ENCODE measurements around the gene GPR158.

Gene GPR158

DNA sequence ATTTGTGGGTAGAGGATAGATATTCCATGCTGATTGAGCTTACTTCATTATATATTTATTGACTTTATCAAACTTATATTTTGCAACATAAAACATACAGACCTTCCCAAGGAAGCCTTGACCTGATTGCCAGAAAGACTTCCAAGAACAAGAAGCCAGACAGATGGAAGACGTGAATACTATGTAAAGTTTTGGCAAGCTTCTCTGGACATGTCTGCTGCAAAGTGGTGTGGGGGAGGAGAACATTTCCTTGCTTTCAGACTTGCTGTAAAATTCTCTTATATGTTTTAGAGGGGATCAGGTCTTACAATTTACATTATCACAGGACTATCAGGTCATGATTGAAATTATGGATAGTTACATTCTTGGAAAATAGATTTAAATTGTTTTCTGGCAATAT, 23.4 kb downstream of the GPR158 start:
- H3K4me1 ChIP-seq (ENCODE audit: control insufficient read depth, insufficient read depth, low read length) = no peaks in the 10 kb centered on the region
- no peaks in the 10 kb centered on the region for H3K27me3 ChIP-seq (ENCODE audit: control insufficient read depth, insufficient read depth, low read length, poor library complexity, severe bottlenecking)
- H3K27ac ChIP-seq (ENCODE audit: insufficient read depth, low read depth, low read length, poor library complexity, severe bottlenecking) = no peak overlapping the region
- no peaks in the 10 kb centered on the region for H3K9me3 ChIP-seq (ENCODE audit: control insufficient read depth, low read length)
- H3K36me3 ChIP-seq (ENCODE audit: control insufficient read depth, insufficient read depth, low read length) = no peaks in the 10 kb centered on the region
- 92 to 100% methylated on average over 1 of the region's 1 CpG for WGBS, 2 experiments
- H3K4me3 ChIP-seq (ENCODE audit: insufficient read depth, low read depth, low read length) = no peak overlapping the region

DNA sequence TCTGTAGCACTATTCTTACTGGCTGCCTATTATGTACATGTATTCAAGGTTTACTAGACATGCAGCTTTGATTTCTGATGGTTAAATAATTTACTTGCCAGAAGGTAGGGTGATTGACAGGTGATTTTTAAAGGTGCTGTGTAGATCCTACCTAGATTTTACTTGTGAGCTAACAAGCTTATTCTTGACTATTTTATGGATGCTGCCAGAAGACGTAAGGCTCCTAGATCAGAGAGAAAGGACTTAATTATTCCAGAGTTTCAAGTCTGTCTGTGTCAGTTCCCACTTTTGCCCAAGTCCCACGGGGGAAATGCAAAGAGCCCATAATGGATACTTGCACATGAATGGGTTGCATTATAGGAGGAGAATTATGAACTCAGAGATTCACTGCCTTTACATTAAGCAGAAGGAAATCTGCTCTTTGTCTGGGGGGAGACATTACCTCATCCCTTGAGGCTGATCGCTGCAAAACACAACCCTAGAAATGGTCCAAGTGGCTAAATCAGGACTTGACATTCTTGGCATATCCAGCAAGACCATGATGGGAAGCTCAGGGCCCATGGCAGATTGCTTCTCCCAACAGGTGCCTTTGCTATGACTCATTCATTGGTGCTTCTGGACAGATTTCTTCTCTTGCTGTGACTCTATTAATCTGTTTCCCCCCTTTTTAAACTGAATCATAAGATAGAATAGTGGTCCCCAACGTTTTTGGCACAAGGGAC, 32.1 kb downstream of the GPR158 start:
- WGBS, 2 experiments = 81 to 82% methylated on average over 4 of the region's 4 CpGs
- no peak overlapping the region for H3K27ac ChIP-seq (ENCODE audit: insufficient read depth, low read depth, low read length, poor library complexity, severe bottlenecking)
- no peaks in the 10 kb centered on the region for H3K27me3 ChIP-seq (ENCODE audit: control insufficient read depth, insufficient read depth, low read length, poor library complexity, severe bottlenecking)
- no peak overlapping the region for H3K4me3 ChIP-seq (ENCODE audit: insufficient read depth, low read depth, low read length)
- no peaks in the 10 kb centered on the region for H3K9me3 ChIP-seq (ENCODE audit: control insufficient read depth, low read length)
- H3K4me1 ChIP-seq (ENCODE audit: control insufficient read depth, insufficient read depth, low read length) = no peaks in the 10 kb centered on the region
- H3K36me3 ChIP-seq (ENCODE audit: control insufficient read depth, insufficient read depth, low read length) = no peaks in the 10 kb centered on the region

DNA sequence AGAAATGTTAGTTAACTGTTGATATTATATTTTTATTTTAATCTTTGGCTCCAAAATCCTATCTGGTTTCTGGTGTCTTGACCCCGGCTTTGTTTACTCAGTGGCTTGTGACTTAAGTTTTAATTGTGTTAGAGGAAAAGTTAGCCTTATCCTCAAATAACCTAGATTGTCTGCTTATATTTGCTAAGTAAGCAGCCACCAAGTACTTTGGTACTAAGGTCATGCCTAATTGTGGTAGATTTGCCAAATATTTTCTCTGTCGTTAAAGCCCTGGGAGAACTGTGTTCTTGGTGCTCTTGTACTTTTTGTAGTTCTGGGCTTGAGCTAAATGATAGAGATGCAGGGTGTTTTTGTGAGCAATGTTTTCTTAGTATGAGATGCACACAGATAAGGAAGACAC, 34.8 kb downstream of the GPR158 start:
- H3K4me1 ChIP-seq (ENCODE audit: control insufficient read depth, insufficient read depth, low read length) = no peaks in the 10 kb centered on the region
- WGBS, 2 experiments = 94 to 100% methylated on average over 2 of the region's 2 CpGs
- H3K27me3 ChIP-seq (ENCODE audit: control insufficient read depth, insufficient read depth, low read length, poor library complexity, severe bottlenecking) = no peaks in the 10 kb centered on the region
- H3K4me3 ChIP-seq (ENCODE audit: insufficient read depth, low read depth, low read length) = no peak overlapping the region
- no peaks in the 10 kb centered on the region for H3K36me3 ChIP-seq (ENCODE audit: control insufficient read depth, insufficient read depth, low read length)
- H3K27ac ChIP-seq (ENCODE audit: insufficient read depth, low read depth, low read length, poor library complexity, severe bottlenecking) = no peak overlapping the region
- no peaks in the 10 kb centered on the region for H3K9me3 ChIP-seq (ENCODE audit: control insufficient read depth, low read length)

DNA sequence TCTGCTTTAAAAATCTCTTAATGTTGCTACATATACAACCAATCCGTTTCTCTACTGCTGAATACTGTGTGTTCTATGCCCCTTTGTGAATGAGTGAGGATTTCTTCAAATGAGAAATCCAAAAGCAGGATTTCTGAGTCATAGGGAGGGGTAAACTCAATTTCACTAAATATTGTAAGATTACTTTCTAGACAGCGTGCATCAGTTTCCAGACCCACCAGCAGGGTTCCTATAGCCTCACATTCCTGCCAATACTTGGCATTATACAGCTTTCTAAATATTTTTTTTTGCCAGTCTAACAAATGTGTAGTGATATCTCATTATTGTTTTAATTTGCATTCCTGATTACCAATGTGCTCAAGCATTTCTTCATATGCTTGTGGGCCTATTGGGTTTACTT, 35.5 kb downstream of the GPR158 start:
- Histone ChIP-seq H3K4me3 (ENCODE audit: insufficient read depth, low read depth, low read length) (no peak overlapping the region), H3K36me3 (ENCODE audit: control insufficient read depth, insufficient read depth, low read length) (no peaks in the 10 kb centered on the region), H3K27me3 (ENCODE audit: control insufficient read depth, insufficient read depth, low read length, poor library complexity, severe bottlenecking) (no peaks in the 10 kb centered on the region), H3K9me3 (ENCODE audit: control insufficient read depth, low read length) (no peaks in the 10 kb centered on the region), H3K27ac (ENCODE audit: insufficient read depth, low read depth, low read length, poor library complexity, severe bottlenecking) (no peak overlapping the region), H3K4me1 (ENCODE audit: control insufficient read depth, insufficient read depth, low read length) (no peaks in the 10 kb centered on the region)
- WGBS, 2 experiments = 93 to 100% methylated on average over 1 to 2 of the region's 2 CpGs

DNA sequence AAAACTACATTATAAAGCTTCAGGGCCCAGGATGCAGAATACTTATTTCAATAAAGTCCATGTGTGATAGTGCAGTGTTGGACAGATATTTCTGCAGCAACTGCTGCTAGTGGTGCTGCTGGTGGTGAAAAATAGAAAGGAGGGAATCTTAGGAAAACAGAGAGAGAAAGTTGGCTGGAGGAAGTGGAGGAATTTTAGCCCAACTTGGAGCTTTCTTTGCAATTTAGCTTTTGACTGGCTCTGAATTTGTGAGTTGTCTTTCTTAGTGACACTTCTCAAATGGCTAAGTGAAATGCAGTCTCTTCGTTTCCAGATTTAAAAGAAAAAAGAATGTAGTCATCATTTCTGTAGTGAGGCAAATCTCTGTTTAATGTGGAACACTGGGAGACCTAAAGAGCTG, 45.4 kb downstream of the GPR158 start:
- no peaks in the 10 kb centered on the region for H3K9me3 ChIP-seq (ENCODE audit: control insufficient read depth, low read length)
- no peaks in the 10 kb centered on the region for H3K36me3 ChIP-seq (ENCODE audit: control insufficient read depth, insufficient read depth, low read length)
- H3K4me1 ChIP-seq (ENCODE audit: control insufficient read depth, insufficient read depth, low read length) = no peaks in the 10 kb centered on the region
- H3K27me3 ChIP-seq (ENCODE audit: control insufficient read depth, insufficient read depth, low read length, poor library complexity, severe bottlenecking) = no peaks in the 10 kb centered on the region
- H3K27ac ChIP-seq (ENCODE audit: insufficient read depth, low read depth, low read length, poor library complexity, severe bottlenecking) = no peak overlapping the region
- H3K4me3 ChIP-seq (ENCODE audit: insufficient read depth, low read depth, low read length) = no peak overlapping the region
- 91 to 96% methylated on average over 1 of the region's 1 CpG for WGBS, 2 experiments

DNA sequence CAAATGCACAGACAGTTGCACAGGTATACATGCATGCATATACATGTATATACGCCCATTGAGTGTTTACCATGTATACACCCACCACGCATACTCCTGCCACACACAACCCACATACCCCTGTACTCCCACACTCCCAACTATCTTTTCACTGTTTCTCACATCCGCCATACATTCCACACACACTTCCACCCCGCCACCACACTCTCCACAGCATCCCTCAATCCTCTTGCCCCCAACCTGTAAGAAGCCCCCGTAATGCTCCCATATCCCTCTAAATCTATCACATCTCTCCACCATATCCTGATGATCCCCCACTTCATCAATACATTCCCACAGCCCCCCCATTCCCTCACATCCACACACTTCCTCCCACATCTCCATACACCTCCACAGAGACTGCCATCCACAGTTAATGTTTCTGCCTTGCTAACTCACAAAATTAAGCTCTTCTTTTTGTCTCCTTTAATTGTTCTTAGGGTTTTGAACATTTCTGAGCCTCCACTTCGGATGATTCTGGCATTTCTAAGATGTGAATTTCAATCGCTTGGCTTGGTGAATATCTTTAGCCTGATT, 47.4 kb downstream of the GPR158 start:
- H3K4me1 ChIP-seq (ENCODE audit: control insufficient read depth, insufficient read depth, low read length) = no peaks in the 10 kb centered on the region
- no peaks in the 10 kb centered on the region for H3K36me3 ChIP-seq (ENCODE audit: control insufficient read depth, insufficient read depth, low read length)
- no peaks in the 10 kb centered on the region for H3K9me3 ChIP-seq (ENCODE audit: control insufficient read depth, low read length)
- H3K4me3 ChIP-seq (ENCODE audit: insufficient read depth, low read depth, low read length) = no peak overlapping the region
- H3K27me3 ChIP-seq (ENCODE audit: control insufficient read depth, insufficient read depth, low read length, poor library complexity, severe bottlenecking) = no peaks in the 10 kb centered on the region
- WGBS, 2 experiments = 91 to 93% methylated on average over 7 of the region's 7 CpGs
- H3K27ac ChIP-seq (ENCODE audit: insufficient read depth, low read depth, low read length, poor library complexity, severe bottlenecking) = no peak overlapping the region

DNA sequence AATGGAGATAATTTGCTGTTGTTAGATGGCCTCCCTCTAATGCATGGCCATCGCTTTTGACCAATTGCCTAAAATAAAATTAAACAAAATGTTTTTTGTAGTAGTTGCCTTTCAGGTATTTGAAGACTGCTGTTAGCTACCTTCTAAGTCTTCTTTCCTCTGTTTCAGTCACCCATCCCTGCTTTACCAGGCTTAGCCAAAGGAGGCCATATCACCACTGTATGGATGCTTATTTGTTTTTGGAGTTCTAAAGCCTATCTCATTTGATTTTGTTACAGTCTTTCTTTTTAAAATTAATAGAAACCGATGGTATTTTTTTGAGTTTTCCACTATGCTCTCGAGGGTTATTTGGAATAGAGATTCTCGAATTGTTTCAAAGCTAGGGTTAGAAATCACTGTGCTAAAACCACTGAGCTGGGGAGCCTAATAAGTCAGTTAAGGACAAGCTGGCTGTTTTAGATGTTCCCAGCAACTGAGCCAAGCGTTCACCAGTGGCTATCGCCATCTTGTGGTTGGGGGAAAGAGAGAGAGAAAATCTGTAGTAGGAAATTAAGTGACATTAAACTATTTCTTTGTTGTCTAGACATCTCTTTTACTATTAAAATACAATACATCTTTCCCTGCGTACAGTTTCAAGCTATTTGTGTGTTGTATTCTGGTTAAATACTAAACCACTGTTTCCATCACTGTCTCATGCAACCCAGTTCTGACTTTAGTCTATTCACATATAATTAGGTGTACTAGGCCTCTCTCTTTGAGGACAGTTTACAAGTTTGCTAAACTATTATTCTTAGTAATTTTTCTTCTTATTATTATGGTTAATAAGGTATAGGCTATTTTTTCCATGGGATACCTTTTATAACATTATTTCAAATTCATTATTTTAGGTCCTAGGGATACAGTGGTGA, 52.2 kb downstream of the GPR158 start:
- H3K27me3 ChIP-seq (ENCODE audit: control insufficient read depth, insufficient read depth, low read length, poor library complexity, severe bottlenecking) = no peaks in the 10 kb centered on the region
- no peak overlapping the region for H3K27ac ChIP-seq (ENCODE audit: insufficient read depth, low read depth, low read length, poor library complexity, severe bottlenecking)
- H3K4me1 ChIP-seq (ENCODE audit: control insufficient read depth, insufficient read depth, low read length) = no peaks in the 10 kb centered on the region
- H3K9me3 ChIP-seq (ENCODE audit: control insufficient read depth, low read length) = no peaks in the 10 kb centered on the region
- no peak overlapping the region for H3K4me3 ChIP-seq (ENCODE audit: insufficient read depth, low read depth, low read length)
- WGBS, 2 experiments = 17 to 27% methylated on average over 5 to 6 of the region's 7 CpGs
- no peaks in the 10 kb centered on the region for H3K36me3 ChIP-seq (ENCODE audit: control insufficient read depth, insufficient read depth, low read length)

DNA sequence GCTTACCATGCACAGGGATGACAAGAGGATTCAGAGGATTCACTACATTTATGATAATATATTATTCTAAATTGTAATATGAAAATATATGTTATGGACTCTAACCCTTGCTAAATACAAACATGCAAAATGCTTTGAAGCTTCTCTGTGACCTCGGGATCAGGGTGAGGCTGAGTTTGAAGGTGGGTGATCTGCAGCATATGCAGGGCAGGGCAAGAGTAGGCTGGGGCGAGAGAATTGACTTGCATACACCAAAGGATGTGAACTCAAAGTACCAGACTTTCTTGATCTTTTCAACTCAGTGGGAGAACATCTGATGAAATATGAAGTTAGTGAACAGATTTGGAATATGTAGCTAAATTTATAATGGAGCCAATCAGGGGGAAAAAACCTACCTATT, 57.0 kb downstream of the GPR158 start:
- H3K9me3 ChIP-seq (ENCODE audit: control insufficient read depth, low read length) = no peaks in the 10 kb centered on the region
- no peak overlapping the region for H3K4me3 ChIP-seq (ENCODE audit: insufficient read depth, low read depth, low read length)
- 84 to 95% methylated on average over 2 of the region's 2 CpGs for WGBS, 2 experiments
- H3K27ac ChIP-seq (ENCODE audit: insufficient read depth, low read depth, low read length, poor library complexity, severe bottlenecking) = no peak overlapping the region
- H3K4me1 ChIP-seq (ENCODE audit: control insufficient read depth, insufficient read depth, low read length) = no peaks in the 10 kb centered on the region
- H3K36me3 ChIP-seq (ENCODE audit: control insufficient read depth, insufficient read depth, low read length) = no peaks in the 10 kb centered on the region
- no peaks in the 10 kb centered on the region for H3K27me3 ChIP-seq (ENCODE audit: control insufficient read depth, insufficient read depth, low read length, poor library complexity, severe bottlenecking)

DNA sequence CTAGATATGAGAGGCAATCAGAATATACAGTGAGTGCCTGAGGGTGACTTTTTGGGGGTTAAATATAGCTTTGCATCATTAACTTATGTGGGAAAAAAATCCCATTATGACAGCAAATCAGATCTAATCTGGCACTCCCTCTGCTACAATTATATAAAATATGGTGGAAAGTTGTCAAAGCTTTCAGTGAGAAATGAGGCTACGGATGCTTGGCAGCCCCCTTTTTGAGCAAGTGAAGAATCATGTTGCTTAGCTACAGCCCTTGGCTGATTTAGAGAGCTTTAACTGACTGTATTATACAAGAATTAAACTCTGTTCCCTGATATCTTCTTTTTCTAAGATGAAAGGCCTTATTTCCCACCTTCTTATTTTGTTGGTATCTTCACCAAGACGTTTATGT, 57.4 kb downstream of the GPR158 start:
- Histone ChIP-seq H3K27ac (ENCODE audit: insufficient read depth, low read depth, low read length, poor library complexity, severe bottlenecking) (no peak overlapping the region), H3K36me3 (ENCODE audit: control insufficient read depth, insufficient read depth, low read length) (no peaks in the 10 kb centered on the region), H3K9me3 (ENCODE audit: control insufficient read depth, low read length) (no peaks in the 10 kb centered on the region), H3K4me1 (ENCODE audit: control insufficient read depth, insufficient read depth, low read length) (no peaks in the 10 kb centered on the region), H3K4me3 (ENCODE audit: insufficient read depth, low read depth, low read length) (no peak overlapping the region), H3K27me3 (ENCODE audit: control insufficient read depth, insufficient read depth, low read length, poor library complexity, severe bottlenecking) (no peaks in the 10 kb centered on the region)
- 93 to 100% methylated on average over 1 to 2 of the region's 2 CpGs for WGBS, 2 experiments

DNA sequence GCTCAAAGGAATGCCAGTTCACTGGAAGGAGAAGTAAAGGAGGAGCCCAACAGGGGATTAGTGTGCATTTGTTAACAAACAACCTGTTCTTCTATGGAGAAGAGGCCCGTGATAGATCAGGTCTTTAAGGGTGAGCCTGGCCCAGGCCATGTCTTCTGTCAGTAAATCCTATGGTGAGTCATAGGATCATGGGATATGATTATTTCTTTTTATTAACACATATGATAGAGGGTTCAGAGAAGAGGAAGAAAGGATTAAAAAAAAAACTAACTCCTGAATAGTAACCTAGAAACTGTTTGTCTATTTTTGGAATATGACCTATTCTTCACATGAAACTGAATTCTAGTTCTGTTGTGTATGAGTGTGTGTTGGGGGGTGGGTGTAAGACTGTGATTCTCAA, 70.4 kb downstream of the GPR158 start:
- no peaks in the 10 kb centered on the region for H3K36me3 ChIP-seq (ENCODE audit: control insufficient read depth, insufficient read depth, low read length)
- H3K27ac ChIP-seq (ENCODE audit: insufficient read depth, low read depth, low read length, poor library complexity, severe bottlenecking) = no peak overlapping the region
- no peak overlapping the region for H3K4me3 ChIP-seq (ENCODE audit: insufficient read depth, low read depth, low read length)
- H3K27me3 ChIP-seq (ENCODE audit: control insufficient read depth, insufficient read depth, low read length, poor library complexity, severe bottlenecking) = no peaks in the 10 kb centered on the region
- 75 to 83% methylated on average over 1 of the region's 1 CpG for WGBS, 2 experiments
- no peaks in the 10 kb centered on the region for H3K4me1 ChIP-seq (ENCODE audit: control insufficient read depth, insufficient read depth, low read length)
- H3K9me3 ChIP-seq (ENCODE audit: control insufficient read depth, low read length) = no peaks in the 10 kb centered on the region

All from ectodermal cell (in vitro differentiated cells).